Heart left ventricle (tissue), 16 donors: ENCODE results near the gene ASB5. TPM values are rescaled to one million over a fixed set of nuclear protein-coding genes. Genes with fewer than 3 reads are reported as not detected.
"Not testable (repeated sequence)": the region's sequence is repeated elsewhere in the genome, so short reads cannot be mapped to it uniquely, and the experiment has no call there.

Experiments
- ATAC-seq, 4 donors: fragments of 200-7000 bp; cut with Tn5 transposase; one replicate each; pipeline ENCODE4 v1.9.1; 2020 to 2022; ENCODE audit warnings: moderate library complexity in 4 of 4, mild to moderate bottlenecking in 3 of 4, moderate number of reproducible peaks in 1 of 4
- DNase-seq, 5 donors: peaks; one replicate each; pipeline ENCODE4 v3.0.0-alpha.2; 2020
- H3K27ac ChIP-seq, 12 donors: fragments of 200-600 bp; sonication (generic) in 4 of 12; one replicate each; pipeline versions ENCODE4 v1.5.0 to v1.8.0; 2016 to 2022; ENCODE audit warnings: mild to moderate bottlenecking in 2 of 12
- H3K27me3 ChIP-seq, 9 donors: fragments of 200-600 bp; sonication (generic) in 2 of 9; one replicate each; pipeline versions ENCODE4 v1.5.1 to v1.8.0; 2016 to 2022; ENCODE audit warnings: mild to moderate bottlenecking in 3 of 9
- H3K36me3 ChIP-seq, 9 donors: fragments of 200-600 bp; sonication (generic) in 2 of 9; one replicate each; pipeline versions ENCODE4 v1.5.0 to v1.8.0; 2018 to 2022; ENCODE audit warnings: mild to moderate bottlenecking in 2 of 9
- H3K4me1 ChIP-seq, 12 donors: fragments of 200-600 bp; sonication (generic) in 4 of 12; one replicate each; pipeline versions ENCODE4 v1.5.0 to v1.8.0; 2016 to 2022; ENCODE audit warnings: mild to moderate bottlenecking in 3 of 12
- H3K4me3 ChIP-seq, 12 donors: fragments of 200-600 bp; sonication (generic) in 4 of 12; one replicate each; pipeline versions ENCODE4 v1.5.0 to v1.8.0; 2017 to 2022; ENCODE audit warnings: mild to moderate bottlenecking in 9 of 12, moderate library complexity in 4 of 12
- H3K9me3 ChIP-seq, 12 donors: fragments of 200-600 bp; sonication (generic) in 4 of 12; one replicate each; pipeline versions ENCODE4 v1.5.0 to v1.8.0; 2016 to 2022; ENCODE audit warnings: mild to moderate bottlenecking in 1 of 12
- CTCF ChIP-seq, 12 donors: fragments of 200-600 bp; sonication (generic) in 4 of 12; IDR thresholded peaks; one replicate each; pipeline versions ENCODE4 v1.5.0 to v1.8.0; 2018 to 2022; ENCODE audit warnings: antibody characterized with exemption in 12 of 12, mild to moderate bottlenecking in 5 of 12
- POLR2A ChIP-seq, 2 donors: fragments of 450-650 bp; IDR thresholded peaks; one replicate each; pipeline ENCODE4 v1.6.1; 2017; ENCODE audit warnings: antibody characterized with exemption in 2 of 2, mild to moderate bottlenecking in 2 of 2, moderate library complexity in 2 of 2
- WGBS, 4 donors: extraction: QIAGEN DNeasy Blood & Tissue Kit in 2 of 4; methylation state at CpG; one replicate each; pipeline versions ENCODE4 v1.1.5 to v1.1.7; 2013 to 2018; 5-methylcytosine and 5-hydroxymethylcytosine counted together
- intact Hi-C, 10 donors: fragments of 100-400 bp; cut with DNase I; formaldehyde crosslinking; loops; one replicate each; pipeline versions ENCODE4 v1.11.1 to v1.14.2; 2022
- polyA plus RNA-seq, 2 donors: library from polyadenylated mRNA; stranded (reverse); fragments of 200-250 nt; gene quantifications; one replicate each; pipeline ENCODE4 v1.2.3, GENCODE V29; 2013
- total RNA-seq, 9 donors: library from RNA; depleted of rRNA in 2 of 9; stranded (reverse); fragments of >200 nt in 2 of 9; fragmentation: NEBNext Ultra II Directional in 3 of 9; extraction: Animal tissue kit (Norgen Biotek cat#: 25700) in 3 of 9; gene quantifications; one replicate each; pipeline versions ENCODE4 v1.1.0 to v1.2.4, GENCODE V29; 2016 to 2023
- donor health status: ischemic (EF 13 %, LVEDD 7.1; RV severe dilation, severe dysfunction).
- donor health status: healthy with polysubstance abuse.
- donor health status: DM: no; HTN: yes; CAD: no.
- donor health status: DM: no; HTN: no; CAD: no.
- donor health status: ischemic (EF 25% LVEDD 6.9; RV normal size, moderate dysfunction).
- donor health status: ischemic (EF 25% LVEDD 5.7; RV mildly dilated, moderate dysfunction).
- donor health status: healthy.
- donor health status: DM: yes; HTN: yes; CAD: no.
- donor health status: ischemic (EF 35%, LVEDD 5.7; RV mildly dilated, moderate dysfunction).
- donor health status: nonischemic (EF 11% LVEDD 7.7; RV severe dilation, severe dysfunction).
- donor health status: DM: yes; HTN: yes; CAD: no.
- donor health status: PGD.
- donor health status: ischemic (EF 29% LVEDD 5.4; RV normal size, mild dysfunction).
- donor health status: nonischemic (EF 23%, LVEDD 6.1; RV moderate dilation, normal function).

Gene ASB5
- total and polyA plus RNA-seq, 11 donors: 1.0 to 7.7 (median 2.8) TPM

DNA sequence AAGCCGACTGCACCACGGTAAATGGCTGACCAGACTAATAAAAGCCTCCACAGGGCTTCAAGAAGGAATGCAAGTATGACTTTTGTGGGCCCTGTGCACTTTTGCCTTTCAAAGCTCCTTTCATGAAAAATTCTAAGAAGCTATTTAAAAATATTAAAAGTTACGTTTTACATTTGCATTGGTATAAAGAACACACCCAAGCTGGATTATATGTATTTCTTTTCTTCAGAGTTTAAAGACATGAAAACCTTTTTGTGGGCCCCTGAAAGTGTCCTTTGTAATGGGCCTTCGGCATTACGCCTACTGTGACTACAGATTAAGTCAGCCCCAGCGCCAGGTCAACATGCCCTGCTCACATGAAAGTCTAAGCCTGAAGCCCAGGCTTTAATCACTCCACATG lies 20.5 kb upstream of the ASB5 start:
- Histone ChIP-seq H3K9me3 (no peaks in the 10 kb centered on the region), H3K36me3 (no peaks in the 10 kb centered on the region), H3K4me1 (peaks cover 0 to 10% (median 4%) of the 10 kb centered on the region in 12 donors), H3K4me3 (no peak overlapping the region), H3K27ac (no peak overlapping the region), H3K27me3 (no peaks in the 10 kb centered on the region)
- 91 to 96% (median 93%) methylated on average over 6 of the region's 6 CpGs for WGBS, 4 donors
- no peak for ATAC-seq
- TF ChIP-seq POLR2A (IDR thresholded peaks at IDR 0.05): no peak
- no peak for TF ChIP-seq CTCF (IDR thresholded peaks at IDR 0.05)
- no peak for DNase-seq
- intact Hi-C loops: no loop called here

DNA sequence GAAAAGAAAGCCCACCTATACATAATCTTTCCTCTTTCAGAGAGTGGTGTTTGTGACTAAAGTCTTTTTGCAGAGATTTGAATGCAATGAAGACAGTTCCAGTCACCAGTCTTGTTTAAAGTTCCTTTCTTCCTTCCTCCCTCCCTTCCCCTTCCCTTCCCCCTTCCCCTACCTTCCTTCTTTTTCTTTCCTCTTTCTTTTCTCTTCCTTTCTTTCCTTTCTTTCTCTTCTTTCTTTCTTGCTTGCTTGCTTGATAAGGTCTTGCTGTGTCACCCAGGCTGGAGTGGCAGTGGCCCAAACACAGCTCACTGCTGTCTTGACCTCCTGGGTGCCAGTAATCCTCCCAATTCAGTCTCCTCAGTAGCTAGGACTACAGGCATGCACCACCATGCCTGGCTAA lies 19.0 kb upstream of the ASB5 start:
- ATAC-seq (no peak), DNase-seq (no peak)
- TF ChIP-seq POLR2A (IDR thresholded peaks at IDR 0.05): no peak
- TF ChIP-seq CTCF (IDR thresholded peaks at IDR 0.05): no peak
- no peak overlapping the region for H3K4me3 ChIP-seq
- no peak overlapping the region for H3K27ac ChIP-seq
- peaks cover 0 to 10% (median 4%) of the 10 kb centered on the region in 12 donors for H3K4me1 ChIP-seq
- H3K27me3 ChIP-seq: no peaks in the 10 kb centered on the region
- H3K9me3 ChIP-seq: no peaks in the 10 kb centered on the region
- no peaks in the 10 kb centered on the region for H3K36me3 ChIP-seq
- intact Hi-C loops: no loop called here

DNA sequence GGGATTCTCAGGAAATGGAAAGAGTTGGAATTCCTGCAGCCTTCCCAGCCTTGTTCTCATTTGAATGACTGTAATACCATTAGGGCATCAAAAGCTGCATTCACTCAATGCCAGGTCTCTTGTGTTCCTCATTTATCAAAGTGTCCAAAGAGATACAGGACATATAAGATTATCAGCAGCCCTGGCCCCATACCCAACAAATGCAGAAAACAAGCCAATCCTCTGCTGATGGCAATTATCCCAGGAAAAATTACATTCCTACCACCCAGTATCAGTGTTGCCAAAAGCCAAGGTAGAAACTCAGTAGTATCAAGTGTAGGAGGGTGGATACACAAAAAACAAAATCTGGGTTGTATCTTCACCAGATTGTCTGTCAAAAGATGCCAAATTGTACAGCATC lies 18.5 kb upstream of the ASB5 start:
- intact Hi-C loops: no loop called here

DNA sequence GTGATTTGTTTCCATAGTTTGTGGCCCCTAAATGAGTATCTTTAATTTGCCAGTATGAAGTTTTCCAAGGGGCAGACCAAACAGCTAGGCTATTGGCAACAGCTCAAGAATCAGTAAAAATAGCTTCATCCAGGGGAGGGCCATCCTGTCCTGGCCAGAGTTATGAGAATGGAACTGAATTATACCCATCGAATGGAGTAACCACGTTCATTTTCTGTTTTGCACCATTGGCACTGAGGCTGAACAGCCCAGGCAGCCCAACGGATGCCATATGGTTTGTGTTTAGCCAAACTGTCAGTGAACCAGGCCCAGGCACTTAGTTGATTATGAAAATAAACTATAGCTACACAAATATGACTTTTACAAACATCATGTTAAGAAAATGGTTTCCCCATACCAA lies 17.7 kb upstream of the ASB5 start:
- WGBS, 4 donors: 12 to 37% (median 26%) methylated on average over 3 of the region's 3 CpGs
- H3K9me3 ChIP-seq: no peaks in the 10 kb centered on the region
- peak overlapping the region in 1 of 12 donors; percentile 38 for H3K27ac ChIP-seq
- no peaks in the 10 kb centered on the region for H3K27me3 ChIP-seq
- ATAC-seq: peak; percentile 65 to 81 (median 74)
- no peak overlapping the region for H3K4me3 ChIP-seq
- peaks cover 0 to 10% (median 4%) of the 10 kb centered on the region in 12 donors for H3K4me1 ChIP-seq
- intact Hi-C loops: no loop called here
- no peaks in the 10 kb centered on the region for H3K36me3 ChIP-seq
- no peak for TF ChIP-seq POLR2A (IDR thresholded peaks at IDR 0.05)
- no peak for TF ChIP-seq CTCF (IDR thresholded peaks at IDR 0.05)
- DNase-seq: no peak

More for the DNA sequence above, 18.5 kb upstream of the ASB5 start:
- TF ChIP-seq POLR2A (IDR thresholded peaks at IDR 0.05): no peak
- TF ChIP-seq CTCF (IDR thresholded peaks at IDR 0.05): no peak
- ATAC-seq (no peak), DNase-seq (no peak)
- H3K4me1 ChIP-seq: peaks cover 0 to 10% (median 4%) of the 10 kb centered on the region in 12 donors
- H3K9me3 ChIP-seq: no peaks in the 10 kb centered on the region
- H3K36me3 ChIP-seq: no peaks in the 10 kb centered on the region
- no peak overlapping the region for H3K27ac ChIP-seq
- H3K27me3 ChIP-seq: no peaks in the 10 kb centered on the region
- no peak overlapping the region for H3K4me3 ChIP-seq

GRCh38 chr4:176279560-176279959 lies 10.5 kb upstream of the ASB5 start:
- H3K4me1 ChIP-seq, H3K4me3 ChIP-seq, ATAC-seq, H3K36me3 ChIP-seq, H3K27ac ChIP-seq, H3K27me3 ChIP-seq, H3K9me3 ChIP-seq, DNase-seq: not testable (repeated sequence)
- WGBS, 4 donors: 90 to 100% (median 94%) methylated on average over 1 of the region's 1 CpG
- intact Hi-C loops: loop anchor here in 7 of 10 donors (2.0 to 10.0 kb wide), 5 partner anchors 47 to 129 kb away; partner anchors contain the start of gene SPATA4 (in 3 of the 7)
